Activated CD4-positive, alpha-beta memory T cell treated with anti-CD3 and anti-CD28 coated beads for 36 hours (primary cell): ENCODE measurements around the gene WRAP73. TPM values are rescaled to one million over a fixed set of nuclear protein-coding genes. Genes with fewer than 3 reads are reported as not detected.
"Not testable (repeated sequence)": the region's sequence is repeated elsewhere in the genome, so short reads cannot be mapped to it uniquely, and the experiment has no call there.

Source experiments
- CTCF ChIA-PET: fragments of 350-600 bp; sonication (Branson Sonifier 250); formaldehyde crosslinking; loops from one replicate; lab custom pipeline; 2021; ENCODE audit warnings: antibody characterized with exemption, inconsistent platforms; lab: Charles Lee
- POLR2A ChIA-PET: fragments of 350-600 bp; sonication (Branson Sonifier 250); formaldehyde crosslinking; loops from one replicate; lab custom pipeline; 2021; ENCODE audit warnings: antibody characterized with exemption; lab: Charles Lee
- DNase-seq: peaks from one replicate; pipeline ENCODE4 v3.0.0-alpha.2; 2020
- H3K27ac Mint-ChIP-seq: one replicate; pipeline ENCODE4 v1.8.0; 2021; ENCODE audit warnings: mixed read lengths
- H3K27me3 Mint-ChIP-seq: one replicate; pipeline ENCODE4 v1.8.0; 2021; ENCODE audit warnings: mixed read lengths
- H3K36me3 Mint-ChIP-seq: one replicate; pipeline ENCODE4 v1.8.0; 2021; ENCODE audit warnings: mixed read lengths
- H3K4me1 Mint-ChIP-seq: one replicate; pipeline ENCODE4 v1.8.0; 2021; ENCODE audit warnings: low read depth, mixed read lengths
- H3K4me3 Mint-ChIP-seq: one replicate; pipeline ENCODE4 v1.8.0; 2021; ENCODE audit warnings: mild to moderate bottlenecking, mixed read lengths
- H3K9me3 Mint-ChIP-seq: one replicate; pipeline ENCODE4 v1.8.0; 2021; ENCODE audit warnings: mixed read lengths
- intact Hi-C: fragments of 100-400 bp; cut with micrococcal nuclease; formaldehyde crosslinking; loops from one replicate; pipeline ENCODE4 v1.15.1; 2023
- total RNA-seq, 2 experiments: library from RNA; stranded (reverse); gene quantifications; one replicate each; pipeline ENCODE4 v1.2.3, GENCODE V29; 2021

WRAP73 gene
- total RNA-seq, 2 experiments from 2014 or later = 34.5 to 34.6 TPM

- ChIA-PET POLR2A (no interaction called here), CTCF (no interaction called here)
- intact Hi-C loops = no loop called here
- Mint-ChIP-seq H3K4me1 (no peaks in the 10 kb centered on the region), H3K27me3 (no peaks in the 10 kb centered on the region), H3K4me3 (no peak overlapping the region), H3K9me3 (no peaks in the 10 kb centered on the region), H3K27ac (no peak overlapping the region), H3K36me3 (no peaks in the 10 kb centered on the region)
- no peak for DNase-seq
Observed at GRCh38 chr1:3590139-3590763, 59.7 kb downstream of the WRAP73 start.

- CTCF ChIA-PET = no interaction called here
- Mint-ChIP-seq H3K4me3 (no peak overlapping the region), H3K9me3 (no peaks in the 10 kb centered on the region)
Observed at GRCh38 chr1:3588395-3588794, 61.5 kb downstream of the WRAP73 start.

GRCh38 chr1:3586986-3587759 is 62.7 kb downstream of the WRAP73 start:
- CTCF ChIA-PET = interaction anchor here (1.1 kb wide), 1 partner anchor 32 kb away, joined by 4 read pairs; no protein-coding TSS in a partner anchor

More at GRCh38 chr1:3588395-3588794, 61.5 kb downstream of the WRAP73 start:
- no peak for DNase-seq
- Mint-ChIP-seq H3K36me3 (no peaks in the 10 kb centered on the region), H3K27ac (no peak overlapping the region), H3K4me1 (no peaks in the 10 kb centered on the region), H3K27me3 (no peaks in the 10 kb centered on the region)
- POLR2A ChIA-PET = no interaction called here
- intact Hi-C loops = no loop called here

GRCh38 chr1:3585940-3586568 is 63.8 kb downstream of the WRAP73 start:
- Mint-ChIP-seq H3K4me1 (no peaks in the 10 kb centered on the region), H3K27ac (no peak overlapping the region), H3K36me3 (no peaks in the 10 kb centered on the region), H3K4me3 (no peak overlapping the region), H3K9me3 (no peaks in the 10 kb centered on the region), H3K27me3 (no peaks in the 10 kb centered on the region)
- intact Hi-C loops = no loop called here
- DNase-seq = no peak
- CTCF ChIA-PET = no interaction called here
- POLR2A ChIA-PET = no interaction called here

More at GRCh38 chr1:3586986-3587759, 62.7 kb downstream of the WRAP73 start:
- no peak for DNase-seq
- Mint-ChIP-seq H3K4me1 (no peaks in the 10 kb centered on the region), H3K36me3 (no peaks in the 10 kb centered on the region), H3K4me3 (no peak overlapping the region), H3K9me3 (no peaks in the 10 kb centered on the region), H3K27me3 (no peaks in the 10 kb centered on the region), H3K27ac (no peak overlapping the region)
- POLR2A ChIA-PET = no interaction called here
- intact Hi-C loops = no loop called here

- H3K27ac Mint-ChIP-seq, intact Hi-C loops, H3K9me3 Mint-ChIP-seq, H3K27me3 Mint-ChIP-seq, H3K36me3 Mint-ChIP-seq, POLR2A ChIA-PET, H3K4me1 Mint-ChIP-seq, H3K4me3 Mint-ChIP-seq, CTCF ChIA-PET: not testable (repeated sequence)
- peak; percentile 28 for DNase-seq
Observed at GRCh38 chr1:3585353-3585868, 64.5 kb downstream of the WRAP73 start.

GRCh38 chr1:3584915-3585314 is 65.0 kb downstream of the WRAP73 start:
- Mint-ChIP-seq H3K4me1 (no peaks in the 10 kb centered on the region), H3K27ac (no peak overlapping the region), H3K27me3 (no peaks in the 10 kb centered on the region), H3K36me3 (no peaks in the 10 kb centered on the region), H3K9me3 (no peaks in the 10 kb centered on the region), H3K4me3 (no peak overlapping the region)
- ChIA-PET POLR2A (no interaction called here), CTCF (no interaction called here)
- intact Hi-C loops = no loop called here
- peak; percentile 48 for DNase-seq

- intact Hi-C loops, H3K9me3 Mint-ChIP-seq, H3K27ac Mint-ChIP-seq, POLR2A ChIA-PET, H3K36me3 Mint-ChIP-seq, H3K27me3 Mint-ChIP-seq, H3K4me1 Mint-ChIP-seq, CTCF ChIA-PET, H3K4me3 Mint-ChIP-seq, DNase-seq: not testable (repeated sequence)
Observed at GRCh38 chr1:3583751-3584150, 66.2 kb downstream of the WRAP73 start.

- H3K36me3 Mint-ChIP-seq = no peaks in the 10 kb centered on the region
- no peaks in the 10 kb centered on the region for H3K27me3 Mint-ChIP-seq
- no peak overlapping the region for H3K4me3 Mint-ChIP-seq
- CTCF ChIA-PET = no interaction called here
- DNase-seq = no peak
- POLR2A ChIA-PET = no interaction called here
- intact Hi-C loops = no loop called here
- H3K27ac Mint-ChIP-seq = no peak overlapping the region
- no peaks in the 10 kb centered on the region for H3K4me1 Mint-ChIP-seq
- no peaks in the 10 kb centered on the region for H3K9me3 Mint-ChIP-seq
Observed at GRCh38 chr1:3581296-3582036, 68.4 kb downstream of the WRAP73 start.

Other genes with a start within 250 kb of the WRAP73 start
- gene ARHGEF16, start 195.4 kb downstream of the WRAP73 start, total RNA-seq = under 1 TPM; 0.17 to 0.24 TPM
- 1 to 10 TPM; 6.8 to 9.8 TPM for gene MEGF6, start 38.6 kb downstream of the WRAP73 start, total RNA-seq
- 10 to 100 TPM in 1 of 2 experiments, 1 to 10 TPM in 1; 9.2 to 10.4 TPM for gene TPRG1L, start 25.1 kb downstream of the WRAP73 start, total RNA-seq
- under 1 TPM; 0.62 to 0.65 TPM for gene TP73, start 2.4 kb upstream of the WRAP73 start, total RNA-seq
- gene CCDC27, start 102.3 kb upstream of the WRAP73 start, total RNA-seq = not detected
- 1 to 10 TPM; 2.5 to 2.9 TPM for gene SMIM1, start 122.6 kb upstream of the WRAP73 start, total RNA-seq
- 10 to 100 TPM; 26.1 to 29.2 TPM for gene LRRC47, start 146.4 kb upstream of the WRAP73 start, total RNA-seq
- gene CEP104, start 207.1 kb upstream of the WRAP73 start, total RNA-seq = 10 to 100 TPM; 29.0 to 32.8 TPM
- 1 to 10 TPM; 7.5 to 8.3 TPM for gene DFFB, start 207.4 kb upstream of the WRAP73 start, total RNA-seq